WTC11 (cell line): Measurements from ENCODE around the gene OR2AE1. TPM values are rescaled to one million over a fixed set of nuclear protein-coding genes. Genes with fewer than 3 reads are reported as not detected.

Experiments
- ATAC-seq: fragments of 200-7000 bp; cut with Tn5 transposase; 2 replicates; pipeline ENCODE4 v1.10.0; 2021; ENCODE audit warnings: mild to moderate bottlenecking, moderate library complexity
- CTCF ChIA-PET: fragments of 300-600 bp; sonication (Branson Sonifier 250); formaldehyde crosslinking; loops from one replicate; lab custom pipeline; 2021; ENCODE audit warnings: antibody characterized with exemption; lab: Charles Lee
- POLR2A ChIA-PET: fragments of 350-600 bp; sonication (Branson Sonifier 250); formaldehyde crosslinking; loops from one replicate; lab custom pipeline; 2021; ENCODE audit warnings: antibody characterized with exemption; lab: Charles Lee
- DNase-seq: peaks from one replicate; pipeline ENCODE4 v3.0.0; 2021; ENCODE audit warnings: low spot score
- H3K27ac Mint-ChIP-seq: 2 replicates; pipeline ENCODE4 v1.8.0; 2021; ENCODE audit warnings: mixed read lengths
- H3K27me3 Mint-ChIP-seq: 2 replicates; pipeline ENCODE4 v1.8.0; 2021; ENCODE audit warnings: low read depth, mild to moderate bottlenecking, moderate library complexity, mixed read lengths
- H3K36me3 Mint-ChIP-seq: 2 replicates; pipeline ENCODE4 v1.8.0; 2021; ENCODE audit warnings: mixed read lengths
- H3K4me1 Mint-ChIP-seq: 2 replicates; pipeline ENCODE4 v1.8.0; 2022; ENCODE audit warnings: mixed read lengths
- H3K4me3 Mint-ChIP-seq: 2 replicates; pipeline ENCODE4 v1.8.0; 2021; ENCODE audit warnings: mild to moderate bottlenecking, moderate library complexity, mixed read lengths
- H3K9me3 Mint-ChIP-seq: 2 replicates; pipeline ENCODE4 v1.8.0; 2021; ENCODE audit warnings: mixed read lengths
- EMX1 ChIP-seq: fragments of 250-450 bp; sonication (Bioruptor Pico); IDR thresholded peaks from 2 replicates; pipeline ENCODE4 v1.8.0; 2021; ENCODE audit warnings: mild to moderate bottlenecking
- ESRRA ChIP-seq: sonication (generic); formaldehyde crosslinking; IDR thresholded peaks from 2 replicates; pipeline ENCODE4 v1.8.1; 2022; ENCODE audit warnings: mild to moderate bottlenecking, missing genetic modification reagents, borderline replicate concordance
- FOXJ3 ChIP-seq: sonication (generic); formaldehyde crosslinking; IDR thresholded peaks from 2 replicates; pipeline ENCODE4 v1.9.0; 2021; ENCODE audit warnings: missing genetic modification reagents, mild to moderate bottlenecking, borderline replicate concordance
- FOXK1 ChIP-seq: sonication (generic); formaldehyde crosslinking; IDR thresholded peaks from 2 replicates; pipeline ENCODE4 v1.8.0; 2022; ENCODE audit warnings: mild to moderate bottlenecking, moderate library complexity, missing genetic modification reagents
- GRHL2 ChIP-seq: fragments of 250-450 bp; sonication (Bioruptor Pico); IDR thresholded peaks from 2 replicates; pipeline ENCODE4 v1.8.0; 2022; ENCODE audit warnings: mild to moderate bottlenecking, moderate library complexity; ENCODE audit not compliant: insufficient replicate concordance, severe bottlenecking
- HMGA2 ChIP-seq: fragments of 250-450 bp; sonication (Bioruptor Pico); IDR thresholded peaks from 2 replicates; pipeline ENCODE4 v1.4.0; 2021; ENCODE audit warnings: mild to moderate bottlenecking, moderate library complexity
- HMGXB4 ChIP-seq: sonication (generic); formaldehyde crosslinking; IDR thresholded peaks from 2 replicates; pipeline ENCODE4 v1.8.1; 2023; ENCODE audit warnings: mild to moderate bottlenecking, moderate library complexity, missing genetic modification reagents
- JAZF1 ChIP-seq: fragments of 250-450 bp; sonication (Bioruptor Pico); IDR thresholded peaks from 2 replicates; pipeline ENCODE4 v1.9.0; 2021; ENCODE audit warnings: moderate library complexity, mild to moderate bottlenecking, inconsistent platforms
- JUN ChIP-seq: sonication (generic); formaldehyde crosslinking; IDR thresholded peaks from 2 replicates; pipeline ENCODE4 v1.8.0; 2023; ENCODE audit warnings: mild to moderate bottlenecking, missing genetic modification reagents
- MXD4 ChIP-seq: fragments of 250-450 bp; sonication (Bioruptor Pico); IDR thresholded peaks from 2 replicates; pipeline ENCODE4 v1.8.0; 2021; ENCODE audit warnings: mild to moderate bottlenecking, moderate library complexity, borderline replicate concordance
- NFE2L1 ChIP-seq: sonication (generic); formaldehyde crosslinking; IDR thresholded peaks from 2 replicates; pipeline ENCODE4 v1.8.1; 2023; ENCODE audit warnings: missing genetic modification reagents
- NR2C2 ChIP-seq: sonication (generic); formaldehyde crosslinking; IDR thresholded peaks from 2 replicates; pipeline ENCODE4 v1.8.0; 2022; ENCODE audit warnings: mild to moderate bottlenecking, missing genetic modification reagents
- OVOL2 ChIP-seq: fragments of 250-450 bp; sonication (Bioruptor Pico); IDR thresholded peaks from 2 replicates; pipeline ENCODE4 v1.9.0; 2021; ENCODE audit warnings: mild to moderate bottlenecking, borderline replicate concordance
- PREB ChIP-seq: sonication (generic); formaldehyde crosslinking; IDR thresholded peaks from 2 replicates; pipeline ENCODE4 v1.8.1; 2022; ENCODE audit warnings: mild to moderate bottlenecking, missing genetic modification reagents, moderate library complexity, borderline replicate concordance
- PRRX2 ChIP-seq: fragments of 250-450 bp; sonication (Bioruptor Pico); IDR thresholded peaks from 2 replicates; pipeline ENCODE4 v1.8.0; 2021; ENCODE audit warnings: mild to moderate bottlenecking
- RORB ChIP-seq: fragments of 250-450 bp; sonication (Bioruptor Pico); IDR thresholded peaks from 2 replicates; pipeline ENCODE4 v1.9.0; 2021; ENCODE audit warnings: mild to moderate bottlenecking
- SMAD3 ChIP-seq: sonication (generic); formaldehyde crosslinking; IDR thresholded peaks from 2 replicates; pipeline ENCODE4 v1.8.0; 2022; ENCODE audit warnings: missing genetic modification reagents, mild to moderate bottlenecking, borderline replicate concordance
- TCF7 ChIP-seq: sonication (generic); formaldehyde crosslinking; IDR thresholded peaks from 2 replicates; pipeline ENCODE4 v1.8.0; 2022; ENCODE audit warnings: mild to moderate bottlenecking, low read depth, missing genetic modification reagents, moderate library complexity
- TEAD4 ChIP-seq: sonication (generic); formaldehyde crosslinking; IDR thresholded peaks from 2 replicates; pipeline ENCODE4 v1.8.0; 2022; ENCODE audit warnings: mild to moderate bottlenecking, missing genetic modification reagents
- USF1 ChIP-seq: sonication (generic); formaldehyde crosslinking; IDR thresholded peaks from 2 replicates; pipeline ENCODE4 v1.8.0; 2022; ENCODE audit warnings: mild to moderate bottlenecking, missing genetic modification reagents
- USF2 ChIP-seq: sonication (generic); formaldehyde crosslinking; IDR thresholded peaks from 2 replicates; pipeline ENCODE4 v1.8.1; 2023; ENCODE audit warnings: mild to moderate bottlenecking, missing genetic modification reagents, moderate library complexity
- ZBTB43 ChIP-seq: sonication (generic); formaldehyde crosslinking; IDR thresholded peaks from 2 replicates; pipeline ENCODE4 v1.8.1; 2023; ENCODE audit warnings: mild to moderate bottlenecking, missing genetic modification reagents
- ZNF138 ChIP-seq: sonication (generic); formaldehyde crosslinking; conservative IDR thresholded peaks from 2 replicates; pipeline ENCODE4 v1.8.1; 2022; ENCODE audit warnings: mild to moderate bottlenecking, moderate library complexity, missing genetic modification reagents
- ZNF219 ChIP-seq: sonication (generic); formaldehyde crosslinking; IDR thresholded peaks from 2 replicates; pipeline ENCODE4 v1.8.0; 2023; ENCODE audit warnings: missing genetic modification reagents, mild to moderate bottlenecking, borderline replicate concordance
- ZNF416 ChIP-seq: fragments of 250-450 bp; sonication (Bioruptor Pico); IDR thresholded peaks from 2 replicates; pipeline ENCODE4 v1.9.0; 2021; ENCODE audit warnings: mild to moderate bottlenecking, inconsistent platforms
- total RNA-seq: library from RNA; stranded (reverse); gene quantifications from 3 replicates; pipeline ENCODE4 v1.2.3, GENCODE V29; 2021

Gene OR2AE1
- total RNA-seq, 1 experiment from 2014 or later: 0.15 TPM

GRCh38 chr7:99835189-99835588, 41.6 kb downstream of the OR2AE1 start:
- ATAC-seq (no peak), DNase-seq (no peak)
- Mint-ChIP-seq H3K4me3 (no peak overlapping the region), H3K9me3 (no peaks in the 10 kb centered on the region), H3K4me1 (peaks cover 39% of the 10 kb centered on the region), H3K36me3 (no peaks in the 10 kb centered on the region), H3K27ac (no peak overlapping the region), H3K27me3 (no peaks in the 10 kb centered on the region; the same call in 1 of the 2 replicates)
- ChIA-PET CTCF (no interaction called here), POLR2A (no interaction called here)
- TF ChIP-seq ZNF219 (CRISPR knock-in tag): no peak
- TF ChIP-seq USF1 (CRISPR knock-in tag): no peak
- no peak for TF ChIP-seq SMAD3
- TF ChIP-seq OVOL2 (CRISPR knock-in tag): no peak
- no peak for TF ChIP-seq PRRX2 (CRISPR knock-in tag)
- TF ChIP-seq ZNF416 (CRISPR knock-in tag): no peak
- no peak for TF ChIP-seq HMGXB4 (CRISPR knock-in tag)
- TF ChIP-seq ZBTB43: no peak
- no peak for TF ChIP-seq TCF7

GRCh38 chr7:99834382-99834781, 42.5 kb downstream of the OR2AE1 start:
- ATAC-seq (no peak), DNase-seq (no peak)
- TF ChIP-seq FOXJ3 (no peak), MXD4 (CRISPR knock-in tag) (no peak), RORB (no peak), NFE2L1 (CRISPR knock-in tag) (no peak), USF1 (CRISPR knock-in tag) (no peak), ESRRA (CRISPR knock-in tag) (no peak), ZNF138 (CRISPR knock-in tag) (no peak), HMGA2 (CRISPR knock-in tag) (no peak), JAZF1 (CRISPR knock-in tag) (no peak), FOXK1 (CRISPR knock-in tag) (no peak), PREB (CRISPR knock-in tag) (no peak), TEAD4 (no peak), ZBTB43 (no peak), ZNF416 (CRISPR knock-in tag) (no peak), USF2 (no peak), EMX1 (CRISPR knock-in tag) (no peak), GRHL2 (no peak), NR2C2 (no peak), JUN (no peak)
- H3K4me3 Mint-ChIP-seq: no peak overlapping the region
- no peaks in the 10 kb centered on the region for H3K36me3 Mint-ChIP-seq
- H3K9me3 Mint-ChIP-seq: no peaks in the 10 kb centered on the region
- ChIA-PET POLR2A (no interaction called here), CTCF (no interaction called here)
- no peaks in the 10 kb centered on the region; the same call in 1 of the 2 replicates for H3K27me3 Mint-ChIP-seq
- peaks cover 31% of the 10 kb centered on the region for H3K4me1 Mint-ChIP-seq
- no peak overlapping the region for H3K27ac Mint-ChIP-seq
